DND-41 (cell line): Measurements from ENCODE around the gene HACD2.

ENCODE experiments used
- ATAC-seq: fragments of 200-7000 bp; cut with Tn5 transposase; 3 replicates; pipeline ENCODE4 v1.9.1; 2021; ENCODE audit warnings: low read depth; ENCODE audit not compliant: insufficient read depth
- DNase-seq: peaks from one replicate; pipeline ENCODE4 v3.0.0-alpha.2; 2020
- H2AFZ ChIP-seq: 2 replicates; pipeline ENCODE4 v1.6.0; 2012; ENCODE audit warnings: low read depth, low read length
- H3K27ac ChIP-seq: 2 replicates; pipeline ENCODE4 v1.5.1; 2012; ENCODE audit warnings: low read length, inconsistent platforms
- H3K27me3 ChIP-seq: fragments of 200-600 bp; sonication (generic); 2 replicates; pipeline ENCODE4 v1.6.0; 2012; ENCODE audit warnings: low read length, mild to moderate bottlenecking, inconsistent platforms; ENCODE audit not compliant: insufficient read depth, poor library complexity
- H3K36me3 ChIP-seq: 2 replicates; pipeline ENCODE4 v1.5.1; 2012; ENCODE audit warnings: low read length, inconsistent platforms; ENCODE audit not compliant: insufficient read depth
- H3K4me1 ChIP-seq: 2 replicates; pipeline ENCODE4 v1.5.1; 2012; ENCODE audit warnings: mild to moderate bottlenecking, low read length; ENCODE audit not compliant: insufficient read depth
- H3K4me2 ChIP-seq: 2 replicates; pipeline ENCODE4 v1.6.0; 2012; ENCODE audit warnings: mild to moderate bottlenecking, moderate library complexity, low read length, inconsistent platforms; ENCODE audit not compliant: insufficient read depth
- H3K4me3 ChIP-seq, 2 experiments: fragments of 200-600 bp in 1 of 2; shearing (Covaris generic) in 1 of 2; 2 replicates each; pipeline ENCODE4 v1.5.1; 2012 to 2016; ENCODE audit warnings: inconsistent platforms in 2 of 2, low read length in 2 of 2, mild to moderate bottlenecking in 2 of 2, low read depth in 1 of 2, moderate library complexity in 1 of 2
- H3K79me2 ChIP-seq: 2 replicates; pipeline ENCODE4 v1.6.0; 2012; ENCODE audit warnings: low read length, inconsistent platforms; ENCODE audit not compliant: insufficient read depth
- H3K9ac ChIP-seq: 2 replicates; pipeline ENCODE4 v1.6.0; 2012; ENCODE audit warnings: low read depth, mild to moderate bottlenecking, inconsistent platforms, low read length, moderate library complexity
- H3K9me3 ChIP-seq: 2 replicates; pipeline ENCODE4 v1.5.1; 2012; ENCODE audit warnings: low read length, moderate library complexity, mild to moderate bottlenecking, inconsistent platforms; ENCODE audit not compliant: insufficient read depth, severe bottlenecking
- H4K20me1 ChIP-seq: 2 replicates; pipeline ENCODE4 v1.6.0; 2012; ENCODE audit warnings: low read length; ENCODE audit not compliant: insufficient read depth
- CTCF ChIP-seq: IDR thresholded peaks from 2 replicates; pipeline ENCODE4 v1.5.1; 2012; ENCODE audit warnings: borderline replicate concordance, low read length, moderate library complexity, mild to moderate bottlenecking; ENCODE audit not compliant: poor library complexity, severe bottlenecking; ENCODE audit errors: extremely low read depth
- EZH2 ChIP-seq: IDR thresholded peaks from 3 replicates; pipeline ENCODE4 v1.6.1; 2012; ENCODE audit warnings: borderline replicate concordance, low read depth, mild to moderate bottlenecking, moderate library complexity, low read length, inconsistent platforms; ENCODE audit not compliant: severe bottlenecking

HACD2 gene

GRCh38 chr3:123584988-123585937 is at the start of gene HACD2:
HACD2 (minus strand) TSS chr3:123585053; CDS start chr3:123585027, 26 bp downstream.
- Histone ChIP-seq H4K20me1 (0 out of 2 replicates have a peak, but pooled peaks cover 2% of the 10 kb centered on the region), H3K4me2 (peak within 1 kb of the TSS; percentile 86), H3K79me2 (peaks cover 37% of the 10 kb centered on the region), H2AFZ (peak within 1 kb of the TSS; percentile 99), H3K27ac (peak within 1 kb of the TSS; percentile 96), H3K9ac (peak within 1 kb of the TSS; percentile 69), H3K36me3 (peaks cover 46% of the 10 kb centered on the region), H3K4me3 (peak within 1 kb of the TSS; percentile 73 to 85), H3K4me1 (peaks cover 39% of the 10 kb centered on the region), H3K9me3 (peaks cover 16% of the 10 kb centered on the region), H3K27me3 (no peaks in the 10 kb centered on the region)
- DNase-seq: peak; percentile 95
- TF ChIP-seq CTCF: no peak
- TF ChIP-seq EZH2: no peak
- ATAC-seq: peak; percentile 91

GRCh38 chr3:123634149-123635051 is 49.5 kb upstream of the HACD2 start:
- no peak for DNase-seq
- no peak overlapping the region for H3K27ac ChIP-seq

GRCh38 chr3:123633530-123633929 is 48.7 kb upstream of the HACD2 start:
- Histone ChIP-seq H3K36me3 (no peaks in the 10 kb centered on the region), H3K27ac (no peak overlapping the region), H3K9me3 (no peaks in the 10 kb centered on the region), H3K9ac (no peak overlapping the region), H3K79me2 (no peaks in the 10 kb centered on the region), H3K27me3 (no peaks in the 10 kb centered on the region), H3K4me1 (no peaks in the 10 kb centered on the region), H3K4me3 (no peak overlapping the region), H3K4me2 (no peak overlapping the region), H4K20me1 (no peaks in the 10 kb centered on the region), H2AFZ (no peak overlapping the region)
- DNase-seq (no peak), ATAC-seq (no peak)
- TF ChIP-seq CTCF (no peak), EZH2 (no peak)

More at GRCh38 chr3:123634149-123635051, 49.5 kb upstream of the HACD2 start:
- H3K36me3 ChIP-seq: no peaks in the 10 kb centered on the region
- no peaks in the 10 kb centered on the region for H3K4me1 ChIP-seq
- H2AFZ ChIP-seq: no peak overlapping the region
- no peaks in the 10 kb centered on the region for H3K79me2 ChIP-seq
- no peaks in the 10 kb centered on the region for H4K20me1 ChIP-seq
- TF ChIP-seq EZH2: no peak
- no peak for TF ChIP-seq CTCF
- H3K27me3 ChIP-seq: no peaks in the 10 kb centered on the region
- no peak for ATAC-seq
- H3K9ac ChIP-seq: no peak overlapping the region
- no peak overlapping the region for H3K4me2 ChIP-seq
- no peak overlapping the region for H3K4me3 ChIP-seq
- no peaks in the 10 kb centered on the region for H3K9me3 ChIP-seq
